ENCODE results near the gene SLC1A2. TPM values are rescaled to one million over a fixed set of nuclear protein-coding genes. Genes with fewer than 3 reads are reported as not detected.

Gene SLC1A2
- total and polyA plus RNA-seq, 2 of the 4 experiments (the other 2 are of a cell fraction), result 0.15 to 0.54 TPM

DNA sequence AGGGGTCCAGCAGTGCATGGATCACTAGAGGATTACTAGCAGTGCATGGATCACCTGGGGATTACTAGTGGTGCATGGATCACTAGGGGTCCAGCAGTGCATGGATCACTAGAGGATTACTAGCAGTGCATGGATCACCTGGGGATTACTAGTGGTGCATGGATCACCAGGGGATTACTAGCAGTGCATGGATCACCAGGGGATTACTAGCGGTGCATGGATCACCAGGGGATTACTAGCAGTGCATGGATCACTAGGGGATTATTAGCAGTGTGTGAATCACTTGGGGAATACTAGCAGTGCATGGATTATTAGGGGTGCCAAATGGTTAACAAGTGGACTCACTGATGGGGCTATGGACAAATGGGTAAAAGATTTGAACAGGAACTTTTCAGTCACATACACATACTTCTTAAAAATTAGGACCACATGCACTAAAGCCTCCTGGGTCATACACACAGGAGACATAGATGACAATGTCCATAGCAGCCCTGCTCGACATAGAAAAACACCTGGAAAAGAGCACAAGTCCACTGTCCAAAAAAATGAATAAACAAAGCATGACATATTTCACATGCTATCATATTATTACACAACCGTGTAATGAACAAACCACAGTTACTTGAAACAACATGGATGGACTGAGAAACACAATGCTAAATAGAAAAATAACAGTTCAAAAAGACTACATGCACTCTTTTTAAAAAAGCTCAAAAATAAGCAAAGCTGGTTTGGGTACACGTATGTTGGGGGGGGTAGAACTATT lies 170.6 kb downstream of the SLC1A2 start:
- Histone ChIP-seq H3K56ac (ENCODE audit: extremely low read depth, insufficient read depth, low read length) (no peak overlapping the region), H2BK20ac (ENCODE audit: low read depth, low read length) (no peak overlapping the region), H3K79me1 (ENCODE audit: low read depth in 1 of 2, low read length in 2 of 2) (no peaks in the 10 kb centered on the region), H2BK15ac (ENCODE audit: low read depth, low read length) (no peak overlapping the region), H4K8ac (ENCODE audit: low read depth in 2 of 2, low read length in 2 of 2) (no peak overlapping the region), H3K9ac (ENCODE audit: low read depth, low read length) (no peak overlapping the region), H2AK9ac (replicated peaks; ENCODE audit: low read depth, low read length, poor library complexity) (no peak overlapping the region), H3K23ac (ENCODE audit: low read depth, low read length) (no peak overlapping the region), H3K14ac (replicated peaks; ENCODE audit: low read depth, low read length) (no peak overlapping the region), H3K4ac (ENCODE audit: low read depth, low read length) (no peak overlapping the region), H3K4me3 (ENCODE audit: insufficient read depth, low read depth, low read length) (no peak overlapping the region), H3K4me2 (ENCODE audit: low read depth, low read length) (no peak overlapping the region), H2BK120ac (ENCODE audit: low read depth, low read length) (no peak overlapping the region), H3K36me3 (ENCODE audit: control insufficient read depth, insufficient read depth, low read length) (no peaks in the 10 kb centered on the region), H2BK5ac (ENCODE audit: low read depth, low read length, poor library complexity, severe bottlenecking) (no peak overlapping the region), H4K5ac (ENCODE audit: low read depth, low read length) (no peak overlapping the region), H3K27ac (ENCODE audit: insufficient read depth, low read length) (no peak overlapping the region), H4K20me1 (ENCODE audit: insufficient read depth, low read length) (no peaks in the 10 kb centered on the region), H3K9me3 (ENCODE audit: control insufficient read depth, insufficient read depth, low read length) (no peaks in the 10 kb centered on the region; the same call in 1 of the 2 replicates), H2AK5ac (ENCODE audit: low read depth, low read length) (no peak overlapping the region), H3K27me3 (ENCODE audit: control insufficient read depth, insufficient read depth, low read length) (no peaks in the 10 kb centered on the region), H3K9me1 (ENCODE audit: insufficient read depth, low read length) (peaks cover 5% of the 10 kb centered on the region; the same call in 1 of the 2 replicates), H4K91ac (ENCODE audit: insufficient read depth, low read depth, low read length) (no peak overlapping the region), H2AFZ (replicated peaks; ENCODE audit: low read length, poor library complexity) (no peak overlapping the region), H3K4me1 (ENCODE audit: control insufficient read depth, insufficient read depth, low read length) (peaks cover 5% of the 10 kb centered on the region; the same call in 1 of the 2 replicates), H3K18ac (ENCODE audit: low read depth, low read length) (no peak overlapping the region)
- 64% methylated on average over 2 of the region's 4 CpGs; no CpG with 5 or more reads in 1 of the 2 experiments for WGBS, 2 experiments (ENCODE audit: extremely low coverage in 2 of 2, insufficient read length in 1 of 2)
- intact Hi-C loops (cut with micrococcal nuclease), result no loop called here
- BruUV-seq (replicated peaks), result no TSS peak
- DNase-seq, result no peak
- no peak for ATAC-seq (ENCODE audit: low read depth)
- dilution Hi-C loops (cut with HindIII; ENCODE audit: low sequenced_read_pairs, unreplicated experiment), result no loop called here
- POLR2A ChIA-PET (ENCODE audit: unreplicated experiment), result no interaction called here
- in situ Hi-C loops (cut with MboI; ENCODE audit: low sequenced_read_pairs), result no loop called here
- TF ChIP-seq, protein P1, sequence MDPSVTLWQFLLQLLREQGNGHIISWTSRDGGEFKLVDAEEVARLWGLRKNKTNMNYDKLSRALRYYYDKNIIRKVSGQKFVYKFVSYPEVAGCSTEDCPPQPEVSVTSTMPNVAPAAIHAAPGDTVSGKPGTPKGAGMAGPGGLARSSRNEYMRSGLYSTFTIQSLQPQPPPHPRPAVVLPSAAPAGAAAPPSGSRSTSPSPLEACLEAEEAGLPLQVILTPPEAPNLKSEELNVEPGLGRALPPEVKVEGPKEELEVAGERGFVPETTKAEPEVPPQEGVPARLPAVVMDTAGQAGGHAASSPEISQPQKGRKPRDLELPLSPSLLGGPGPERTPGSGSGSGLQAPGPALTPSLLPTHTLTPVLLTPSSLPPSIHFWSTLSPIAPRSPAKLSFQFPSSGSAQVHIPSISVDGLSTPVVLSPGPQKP (IDR thresholded peaks at IDR 0.05; ENCODE audit: borderline replicate concordance, low read depth, low read length), result no peak
- TF ChIP-seq CEBPB (IDR thresholded peaks at IDR 0.05; ENCODE audit: low read depth, low read length), result peak; percentile 41
- CTCF ChIA-PET, result no interaction called here

Data from IMR-90 (cell line).